ENCODE data around the gene C1QTNF3.
"Not testable (repeated sequence)": the region's sequence is repeated elsewhere in the genome, so short reads cannot be mapped to it uniquely, and the experiment has no call there.

Gene C1QTNF3, protein sequence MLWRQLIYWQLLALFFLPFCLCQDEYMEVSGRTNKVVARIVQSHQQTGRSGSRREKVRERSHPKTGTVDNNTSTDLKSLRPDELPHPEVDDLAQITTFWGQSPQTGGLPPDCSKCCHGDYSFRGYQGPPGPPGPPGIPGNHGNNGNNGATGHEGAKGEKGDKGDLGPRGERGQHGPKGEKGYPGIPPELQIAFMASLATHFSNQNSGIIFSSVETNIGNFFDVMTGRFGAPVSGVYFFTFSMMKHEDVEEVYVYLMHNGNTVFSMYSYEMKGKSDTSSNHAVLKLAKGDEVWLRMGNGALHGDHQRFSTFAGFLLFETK

GRCh38 chr5:34043099-34043876 lies at the start of gene C1QTNF3:
Gene C1QTNF3 (minus strand): TSS chr5:34043213. CDS start chr5:34043125, 88 bp downstream.
- TF ChIP-seq, protein P1, sequence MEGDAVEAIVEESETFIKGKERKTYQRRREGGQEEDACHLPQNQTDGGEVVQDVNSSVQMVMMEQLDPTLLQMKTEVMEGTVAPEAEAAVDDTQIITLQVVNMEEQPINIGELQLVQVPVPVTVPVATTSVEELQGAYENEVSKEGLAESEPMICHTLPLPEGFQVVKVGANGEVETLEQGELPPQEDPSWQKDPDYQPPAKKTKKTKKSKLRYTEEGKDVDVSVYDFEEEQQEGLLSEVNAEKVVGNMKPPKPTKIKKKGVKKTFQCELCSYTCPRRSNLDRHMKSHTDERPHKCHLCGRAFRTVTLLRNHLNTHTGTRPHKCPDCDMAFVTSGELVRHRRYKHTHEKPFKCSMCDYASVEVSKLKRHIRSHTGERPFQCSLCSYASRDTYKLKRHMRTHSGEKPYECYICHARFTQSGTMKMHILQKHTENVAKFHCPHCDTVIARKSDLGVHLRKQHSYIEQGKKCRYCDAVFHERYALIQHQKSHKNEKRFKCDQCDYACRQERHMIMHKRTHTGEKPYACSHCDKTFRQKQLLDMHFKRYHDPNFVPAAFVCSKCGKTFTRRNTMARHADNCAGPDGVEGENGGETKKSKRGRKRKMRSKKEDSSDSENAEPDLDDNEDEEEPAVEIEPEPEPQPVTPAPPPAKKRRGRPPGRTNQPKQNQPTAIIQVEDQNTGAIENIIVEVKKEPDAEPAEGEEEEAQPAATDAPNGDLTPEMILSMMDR (IDR thresholded peaks at IDR 0.05; ENCODE audit: low read depth, low read length): no peak
- no peak for DNase-seq (ENCODE audit: extremely low read depth, low read depth)

DNA sequence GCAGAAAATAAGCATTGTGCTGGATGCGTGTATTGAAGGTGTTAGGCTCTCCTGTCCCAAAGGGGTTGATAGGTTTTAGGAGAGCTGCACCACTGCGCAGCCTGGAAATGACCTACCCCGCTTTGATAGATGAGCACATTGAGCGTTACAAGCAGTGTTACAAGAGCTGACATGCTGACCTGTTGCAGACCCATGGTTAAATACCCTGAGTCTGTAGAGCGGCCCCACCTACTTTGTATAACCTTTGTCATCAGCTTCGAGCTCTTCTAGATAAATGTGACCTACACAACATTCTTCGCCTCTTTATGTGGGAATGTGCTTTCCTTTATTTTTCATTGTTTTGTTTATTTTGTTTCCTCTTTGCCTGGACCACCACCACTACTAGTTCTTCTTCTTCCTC lies 48.0 kb upstream of the C1QTNF3 start:
- not testable (repeated sequence) for DNase-seq (ENCODE audit: extremely low read depth, low read depth)

- not testable (repeated sequence) for DNase-seq (ENCODE audit: extremely low read depth, low read depth)
Measured at GRCh38 chr5:34089802-34090201, 46.8 kb upstream of the C1QTNF3 start.

- not testable (repeated sequence) for DNase-seq (ENCODE audit: extremely low read depth, low read depth)
Measured at GRCh38 chr5:34087728-34088127, 44.7 kb upstream of the C1QTNF3 start.

- DNase-seq (ENCODE audit: extremely low read depth, low read depth): not testable (repeated sequence)
Measured at GRCh38 chr5:34083898-34084297, 40.9 kb upstream of the C1QTNF3 start.

DNA sequence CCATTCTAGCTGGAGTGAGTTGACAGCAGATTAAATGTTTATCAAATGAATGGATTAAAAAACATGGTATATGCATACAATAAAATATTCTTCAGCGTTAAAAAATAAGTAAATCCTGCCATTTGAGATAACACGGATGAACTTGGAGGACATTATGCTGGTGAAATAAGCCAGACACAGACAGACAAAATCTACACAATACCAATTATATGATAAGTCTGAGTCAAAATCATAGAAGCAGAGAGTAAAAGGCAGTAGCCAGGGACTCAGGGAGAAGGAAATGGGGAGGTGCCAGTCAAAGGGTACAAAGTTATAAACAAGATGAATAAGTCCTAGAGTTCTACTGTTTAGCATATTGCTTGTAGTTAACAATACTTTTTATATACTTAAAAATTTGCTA lies 36.5 kb upstream of the C1QTNF3 start:
- DNase-seq (ENCODE audit: extremely low read depth, low read depth): not testable (repeated sequence)

GRCh38 chr5:34077636-34078035 lies 34.6 kb upstream of the C1QTNF3 start:
- DNase-seq (ENCODE audit: extremely low read depth, low read depth): not testable (repeated sequence)

DNA sequence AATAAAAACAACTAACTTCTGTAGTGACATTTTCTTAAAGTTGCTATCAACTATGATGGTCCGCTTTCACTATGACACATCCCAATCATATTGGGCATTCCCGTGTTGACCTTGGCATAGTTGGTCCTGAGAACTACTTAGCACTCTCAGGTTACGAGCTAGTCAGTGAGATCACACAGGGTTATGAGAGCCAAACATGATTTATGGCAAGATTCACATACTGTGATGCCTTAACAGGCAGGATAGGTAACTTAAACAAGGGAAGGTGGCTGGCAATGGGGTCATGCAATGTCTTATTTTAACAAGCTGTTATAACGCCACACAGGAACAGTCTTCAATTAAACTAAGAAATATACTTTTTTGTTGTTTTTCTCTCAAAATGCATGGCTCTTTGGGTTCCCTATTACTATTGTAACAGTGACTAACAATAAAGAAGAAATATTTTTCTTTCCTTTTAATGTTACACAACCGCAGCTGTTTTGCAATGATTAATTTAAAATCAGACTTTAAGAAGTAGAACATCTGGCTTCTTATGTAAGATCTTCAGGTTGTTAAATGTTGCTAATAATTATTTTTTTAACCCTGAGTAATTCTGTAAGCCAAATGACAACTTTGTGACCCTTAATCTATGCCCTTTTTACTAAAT lies 33.8 kb upstream of the C1QTNF3 start:
- not testable (repeated sequence) for DNase-seq (ENCODE audit: extremely low read depth, low read depth)

- not testable (repeated sequence) for DNase-seq (ENCODE audit: extremely low read depth, low read depth)
Measured at GRCh38 chr5:34074472-34074871, 31.5 kb upstream of the C1QTNF3 start.

GRCh38 chr5:34074071-34074470 lies 31.1 kb upstream of the C1QTNF3 start:
- not testable (repeated sequence) for DNase-seq (ENCODE audit: extremely low read depth, low read depth)

GRCh38 chr5:34070626-34071025 lies 27.6 kb upstream of the C1QTNF3 start:
- not testable (repeated sequence) for DNase-seq (ENCODE audit: extremely low read depth, low read depth)

DNA sequence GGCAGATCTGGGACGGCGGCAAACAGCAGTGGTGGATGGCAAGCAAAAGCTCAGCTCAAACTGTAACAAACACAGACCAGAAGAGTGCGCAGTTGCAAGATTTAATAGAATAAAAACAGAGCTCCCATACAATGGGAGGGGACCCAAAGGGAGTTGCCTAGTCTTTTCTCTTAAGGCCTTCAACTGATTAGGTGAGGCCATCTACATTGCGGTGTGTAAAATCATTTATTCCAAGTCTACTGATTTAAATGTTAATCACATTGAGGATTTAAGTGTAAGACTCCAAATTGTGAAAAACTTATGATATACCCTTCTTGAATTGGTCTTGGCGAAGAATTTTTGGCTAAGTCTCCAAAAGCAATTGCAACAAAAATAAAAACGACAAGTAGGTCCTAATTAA lies 21.6 kb upstream of the C1QTNF3 start:
- TF ChIP-seq, protein P1 (IDR thresholded peaks at IDR 0.05; ENCODE audit: low read depth, low read length): no peak
- no peak for DNase-seq (ENCODE audit: extremely low read depth, low read depth)

DNA sequence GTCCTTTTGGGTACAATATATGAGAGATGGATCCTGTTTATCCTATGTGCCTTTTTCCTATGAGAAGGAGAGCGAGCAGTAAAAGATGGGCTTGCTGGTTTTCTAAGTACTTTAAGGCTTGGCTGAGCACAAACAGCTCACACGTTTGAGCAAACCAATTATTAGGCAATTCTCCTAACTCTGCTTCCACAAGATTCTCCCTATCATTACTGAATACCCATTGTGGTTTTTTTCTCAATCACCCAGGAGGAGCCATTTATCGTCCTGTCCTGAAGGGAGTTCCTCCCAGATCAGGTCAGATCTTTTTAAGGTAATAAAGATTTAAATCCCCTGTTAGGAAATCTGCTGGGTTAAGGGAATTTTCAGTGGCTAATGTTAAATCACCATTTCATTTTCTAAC lies 19.4 kb upstream of the C1QTNF3 start:
- TF ChIP-seq, protein P1 (IDR thresholded peaks at IDR 0.05; ENCODE audit: low read depth, low read length): no peak
- DNase-seq (ENCODE audit: extremely low read depth, low read depth): no peak
